ENCODE measurements around the gene PRKCE. TPM values are rescaled to one million over a fixed set of nuclear protein-coding genes. Genes with fewer than 3 reads are reported as not detected.

Gene PRKCE
- total RNA-seq, 2 experiments from 2014 or later = 17.0 to 42.1 TPM

DNA sequence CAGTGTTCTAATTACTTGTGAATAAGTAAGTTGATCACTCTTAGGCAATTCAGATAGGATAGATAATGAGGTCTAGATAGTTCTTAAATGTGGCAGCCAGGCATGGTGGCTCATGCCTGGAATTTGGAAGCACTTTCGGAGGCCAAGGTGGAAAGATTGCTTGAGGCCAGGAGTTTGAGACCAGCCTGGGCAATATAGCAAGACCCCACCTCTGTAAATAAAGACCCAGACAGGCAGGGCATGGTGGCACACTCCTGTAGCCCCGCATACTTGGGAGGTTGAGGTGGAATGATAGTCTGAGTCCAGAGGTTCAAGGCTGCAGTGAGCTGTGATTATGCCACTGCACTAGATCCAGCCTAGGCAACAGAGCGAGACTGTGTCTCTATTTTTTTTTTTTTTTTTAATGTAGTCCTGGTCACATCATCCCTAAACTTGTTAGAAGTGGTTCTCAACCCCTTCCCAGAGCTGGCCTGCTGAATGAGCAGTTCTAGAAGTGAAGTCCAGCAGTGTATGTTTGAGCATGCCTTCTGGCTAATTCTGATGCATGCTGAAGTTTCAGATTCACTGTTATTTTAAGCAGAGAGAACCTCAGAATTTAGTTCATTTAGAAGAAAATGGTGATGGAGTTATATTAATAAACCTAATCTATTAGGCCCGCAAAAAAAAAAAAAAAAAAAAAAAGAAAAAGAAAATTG, 306.2 kb downstream of the PRKCE start:
- no peaks in the 10 kb centered on the region for H3K36me3 ChIP-seq (ENCODE audit: insufficient read depth, low read length)
- H3K4me3 ChIP-seq (ENCODE audit: low read depth, low read length, poor library complexity, severe bottlenecking) = no peak overlapping the region
- intact Hi-C loops (cut with micrococcal nuclease; ENCODE audit: unreplicated experiment) = no loop called here
- no peaks in the 10 kb centered on the region for H3K79me2 ChIP-seq (ENCODE audit: insufficient read depth, low read depth, low read length)
- no peaks in the 10 kb centered on the region for H3K9me2 ChIP-seq (ENCODE audit: insufficient read depth, low read length)
- TF ChIP-seq EZH2phosphoT487 (IDR thresholded peaks at IDR 0.05; ENCODE audit: borderline replicate concordance, low read depth, low read length) = no peak
- TF ChIP-seq, protein P1, sequence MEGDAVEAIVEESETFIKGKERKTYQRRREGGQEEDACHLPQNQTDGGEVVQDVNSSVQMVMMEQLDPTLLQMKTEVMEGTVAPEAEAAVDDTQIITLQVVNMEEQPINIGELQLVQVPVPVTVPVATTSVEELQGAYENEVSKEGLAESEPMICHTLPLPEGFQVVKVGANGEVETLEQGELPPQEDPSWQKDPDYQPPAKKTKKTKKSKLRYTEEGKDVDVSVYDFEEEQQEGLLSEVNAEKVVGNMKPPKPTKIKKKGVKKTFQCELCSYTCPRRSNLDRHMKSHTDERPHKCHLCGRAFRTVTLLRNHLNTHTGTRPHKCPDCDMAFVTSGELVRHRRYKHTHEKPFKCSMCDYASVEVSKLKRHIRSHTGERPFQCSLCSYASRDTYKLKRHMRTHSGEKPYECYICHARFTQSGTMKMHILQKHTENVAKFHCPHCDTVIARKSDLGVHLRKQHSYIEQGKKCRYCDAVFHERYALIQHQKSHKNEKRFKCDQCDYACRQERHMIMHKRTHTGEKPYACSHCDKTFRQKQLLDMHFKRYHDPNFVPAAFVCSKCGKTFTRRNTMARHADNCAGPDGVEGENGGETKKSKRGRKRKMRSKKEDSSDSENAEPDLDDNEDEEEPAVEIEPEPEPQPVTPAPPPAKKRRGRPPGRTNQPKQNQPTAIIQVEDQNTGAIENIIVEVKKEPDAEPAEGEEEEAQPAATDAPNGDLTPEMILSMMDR (conservative IDR thresholded peaks at IDR 0.05; ENCODE audit: low read length) = no peak
- POLR2A ChIA-PET = interaction anchor here (0.6 to 0.7 kb wide), 2 partner anchors 165 to 361 kb away, joined by 3 to 4 read pairs; no protein-coding TSS in a partner anchor
- H3K4me2 ChIP-seq (ENCODE audit: low read length) = no peak overlapping the region
- H3K27ac ChIP-seq (ENCODE audit: low read depth, low read length, poor library complexity, severe bottlenecking) = no peak overlapping the region
- no peaks in the 10 kb centered on the region for H3K9me3 ChIP-seq (ENCODE audit: low read length)
- H4K20me1 ChIP-seq (ENCODE audit: insufficient read depth, low read length) = peaks cover 5% of the 10 kb centered on the region; the same call in 1 of the 2 replicates
- no peak for DNase-seq (ENCODE audit: low spot score)
- CTCF ChIA-PET (ENCODE audit: unreplicated experiment) = no interaction called here
- no peaks in the 10 kb centered on the region for H3K4me1 ChIP-seq (ENCODE audit: insufficient read depth, low read length, poor library complexity, severe bottlenecking)
- BruUV-seq (replicated peaks) = no TSS peak
- H2AFZ ChIP-seq (ENCODE audit: low read length) = no peak overlapping the region

DNA sequence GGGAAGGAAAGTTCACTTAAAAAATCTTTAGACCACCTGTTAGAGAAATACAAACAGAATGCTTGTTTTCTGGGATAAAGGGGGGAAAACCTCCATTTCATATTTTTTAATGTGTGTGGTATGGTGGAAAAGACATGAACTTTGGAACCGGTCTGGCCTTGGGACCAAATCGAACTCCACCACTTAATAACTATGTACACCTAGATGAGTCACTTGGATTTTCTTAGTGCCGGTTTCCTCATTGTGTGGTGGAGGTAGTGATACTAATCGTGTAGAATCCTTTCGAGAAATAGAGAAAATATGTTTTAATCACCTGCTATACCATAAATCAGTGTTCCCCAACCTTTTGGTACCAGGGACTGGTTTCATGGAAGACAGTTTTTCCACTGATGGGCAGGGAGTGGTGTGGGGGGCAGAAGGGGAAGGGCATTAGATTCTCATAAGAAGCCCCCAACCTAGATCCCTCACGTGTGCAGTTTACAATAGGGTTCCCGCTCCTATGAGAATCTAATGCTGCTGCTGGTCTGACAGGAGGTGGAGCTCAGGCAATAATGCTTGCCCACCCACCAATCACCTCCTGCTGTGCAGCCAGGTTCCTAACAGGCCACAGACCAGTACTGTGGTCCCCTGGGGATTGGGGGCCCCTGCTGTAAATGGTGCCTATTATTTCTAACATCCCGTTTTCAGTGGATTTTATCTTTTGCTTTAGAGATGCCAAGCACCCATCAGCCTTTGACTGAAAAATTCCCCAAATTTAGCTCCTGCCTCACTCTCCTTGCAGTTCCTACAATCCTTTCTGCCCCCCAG, 308.8 kb downstream of the PRKCE start:
- no peaks in the 10 kb centered on the region for H3K36me3 ChIP-seq (ENCODE audit: insufficient read depth, low read length)
- no peaks in the 10 kb centered on the region for H3K4me1 ChIP-seq (ENCODE audit: insufficient read depth, low read length, poor library complexity, severe bottlenecking)
- H3K4me3 ChIP-seq (ENCODE audit: low read depth, low read length, poor library complexity, severe bottlenecking) = no peak overlapping the region
- H4K20me1 ChIP-seq (ENCODE audit: insufficient read depth, low read length) = peaks cover 5% of the 10 kb centered on the region; the same call in 1 of the 2 replicates
- H2AFZ ChIP-seq (ENCODE audit: low read length) = no peak overlapping the region
- H3K27ac ChIP-seq (ENCODE audit: low read depth, low read length, poor library complexity, severe bottlenecking) = no peak overlapping the region
- no peaks in the 10 kb centered on the region for H3K9me3 ChIP-seq (ENCODE audit: low read length)
- ChIA-PET POLR2A (interaction anchor here (0.7 kb wide), 1 partner anchor 1519 kb away, joined by 3 read pairs; no protein-coding TSS in a partner anchor), CTCF (ENCODE audit: unreplicated experiment) (no interaction called here)
- no TSS peak for BruUV-seq (replicated peaks)
- TF ChIP-seq, protein P1 (conservative IDR thresholded peaks at IDR 0.05; ENCODE audit: low read length) = no peak
- no peak for TF ChIP-seq EZH2phosphoT487 (IDR thresholded peaks at IDR 0.05; ENCODE audit: borderline replicate concordance, low read depth, low read length)
- intact Hi-C loops (cut with micrococcal nuclease; ENCODE audit: unreplicated experiment) = no loop called here
- H3K4me2 ChIP-seq (ENCODE audit: low read length) = no peak overlapping the region
- H3K9me2 ChIP-seq (ENCODE audit: insufficient read depth, low read length) = no peaks in the 10 kb centered on the region
- H3K79me2 ChIP-seq (ENCODE audit: insufficient read depth, low read depth, low read length) = no peaks in the 10 kb centered on the region
- no peak for DNase-seq (ENCODE audit: low spot score)

Data from OCI-LY7 (cell line).